ENCODE measurements around the gene PDE7B.

PDE7B gene

DNA sequence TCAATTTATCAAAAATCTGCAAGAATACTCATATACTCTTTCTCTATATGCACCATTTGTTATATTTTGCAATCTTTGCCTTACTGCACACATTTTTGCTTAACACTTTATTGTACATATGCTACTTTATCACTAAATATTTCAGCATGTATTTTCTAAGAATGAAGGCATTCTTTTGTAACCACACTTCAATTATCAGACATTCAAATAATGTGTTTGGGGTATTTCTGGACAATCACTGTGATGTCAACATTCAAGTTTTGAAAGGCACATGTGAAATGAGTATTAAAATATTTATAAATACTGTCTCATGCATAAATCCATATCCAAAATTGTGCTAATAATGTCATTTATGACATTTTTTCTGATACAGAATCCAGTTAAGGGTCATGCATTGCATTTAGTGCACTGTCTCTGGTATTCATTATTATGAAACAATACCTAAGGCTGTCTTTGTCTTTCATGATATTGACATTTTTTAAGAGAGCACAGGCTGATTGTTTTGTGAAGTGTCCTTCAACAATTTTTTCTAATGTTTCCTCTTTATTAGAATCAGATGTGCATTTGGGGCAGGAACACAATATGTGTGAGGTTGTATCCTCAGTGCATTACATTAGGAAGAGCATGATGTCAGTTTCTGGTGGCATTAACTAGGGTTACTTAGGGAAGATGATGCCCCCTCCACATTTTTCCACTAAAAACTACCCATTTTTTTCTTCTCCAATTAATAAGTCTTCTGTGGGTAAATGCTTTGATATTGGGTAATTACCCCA is 292.9 kb downstream of the PDE7B start:
- Histone ChIP-seq H3K27ac (ENCODE audit: low read depth, low read length, severe bottlenecking) (no peak overlapping the region), H3K4me1 (ENCODE audit: control insufficient read depth, insufficient read depth, low read length, poor library complexity, severe bottlenecking) (no peaks in the 10 kb centered on the region), H3K9me3 (ENCODE audit: control insufficient read depth, low read length) (no peaks in the 10 kb centered on the region), H3K4me3 (ENCODE audit: extremely low read depth, insufficient read depth, low read length, poor library complexity, severe bottlenecking) (no peak overlapping the region), H3K36me3 (ENCODE audit: control insufficient read depth, insufficient read depth, low read length) (no peaks in the 10 kb centered on the region)

DNA sequence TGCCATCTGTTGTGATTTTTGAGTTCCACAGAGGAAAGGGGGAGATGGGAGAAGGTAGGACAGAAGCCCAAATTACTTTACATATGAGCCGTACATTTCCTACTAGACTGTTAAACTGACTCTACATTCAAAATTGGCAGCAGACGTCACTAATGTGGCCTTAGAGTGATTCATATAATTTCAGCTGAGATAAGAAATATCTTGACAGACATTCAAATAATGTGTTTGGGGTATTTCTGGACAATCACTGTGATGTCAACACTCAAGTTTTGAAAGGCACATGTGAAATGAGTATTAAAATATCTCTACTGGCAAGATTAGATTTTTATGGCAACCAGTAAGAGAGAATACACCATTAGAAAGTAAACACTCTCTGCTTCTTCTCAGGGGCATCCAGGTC is 294.6 kb downstream of the PDE7B start:
- no CpG with 5 or more reads among the region's 2 CpGs for WGBS, 2 experiments (ENCODE audit: insufficient coverage in 2 of 2)
- H3K4me3 ChIP-seq (ENCODE audit: extremely low read depth, insufficient read depth, low read length, poor library complexity, severe bottlenecking) = no peak overlapping the region
- no peak overlapping the region for H3K27ac ChIP-seq (ENCODE audit: low read depth, low read length, severe bottlenecking)
- H3K4me1 ChIP-seq (ENCODE audit: control insufficient read depth, insufficient read depth, low read length, poor library complexity, severe bottlenecking) = no peaks in the 10 kb centered on the region
- no peaks in the 10 kb centered on the region for H3K36me3 ChIP-seq (ENCODE audit: control insufficient read depth, insufficient read depth, low read length)
- no peaks in the 10 kb centered on the region for H3K9me3 ChIP-seq (ENCODE audit: control insufficient read depth, low read length)

DNA sequence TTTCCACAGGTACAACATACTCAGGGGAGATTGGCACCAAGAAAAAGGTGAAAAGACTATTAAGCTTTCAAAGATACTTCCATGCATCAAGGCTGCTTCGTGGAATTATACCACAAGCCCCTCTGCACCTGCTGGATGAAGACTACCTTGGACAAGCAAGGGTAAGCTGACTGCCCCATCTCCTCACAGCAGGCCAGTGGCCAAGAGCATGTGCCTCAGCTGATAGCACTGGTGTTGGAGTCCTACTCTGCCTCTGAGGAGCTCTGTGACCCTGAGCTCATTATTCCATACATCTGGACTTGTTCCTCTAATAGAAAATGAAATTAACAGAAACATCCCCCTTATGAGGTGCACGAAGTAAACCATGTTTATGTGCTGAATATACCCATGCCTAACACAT is 295.8 kb downstream of the PDE7B start:
- no peaks in the 10 kb centered on the region for H3K36me3 ChIP-seq (ENCODE audit: control insufficient read depth, insufficient read depth, low read length)
- H3K4me3 ChIP-seq (ENCODE audit: extremely low read depth, insufficient read depth, low read length, poor library complexity, severe bottlenecking) = no peak overlapping the region
- 100% methylated on average over 1 of the region's 2 CpGs for WGBS, 2 experiments (ENCODE audit: insufficient coverage in 2 of 2)
- no peaks in the 10 kb centered on the region for H3K4me1 ChIP-seq (ENCODE audit: control insufficient read depth, insufficient read depth, low read length, poor library complexity, severe bottlenecking)
- no peaks in the 10 kb centered on the region for H3K9me3 ChIP-seq (ENCODE audit: control insufficient read depth, low read length)
- H3K27ac ChIP-seq (ENCODE audit: low read depth, low read length, severe bottlenecking) = no peak overlapping the region

DNA sequence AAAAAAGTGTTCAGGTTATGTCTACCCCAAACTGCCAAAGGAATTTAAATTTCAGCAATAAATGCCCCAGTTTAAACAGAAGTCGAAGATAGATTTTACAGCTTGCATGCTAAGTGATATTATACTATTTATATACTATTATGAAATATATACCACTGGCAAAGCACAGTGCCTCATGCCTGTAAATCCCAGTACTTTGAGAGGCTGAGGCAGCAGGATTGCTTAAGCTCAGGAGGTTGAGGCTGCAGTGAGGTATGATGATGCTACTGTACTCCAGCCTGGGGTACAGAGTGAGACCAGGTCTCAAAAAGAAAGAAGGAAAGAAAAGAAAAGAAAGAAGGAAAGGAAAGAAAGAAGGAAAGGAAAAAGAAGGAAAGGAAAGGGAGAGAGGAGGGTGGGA is 296.6 kb downstream of the PDE7B start:
- Histone ChIP-seq H3K4me1 (ENCODE audit: control insufficient read depth, insufficient read depth, low read length, poor library complexity, severe bottlenecking) (no peaks in the 10 kb centered on the region), H3K4me3 (ENCODE audit: extremely low read depth, insufficient read depth, low read length, poor library complexity, severe bottlenecking) (no peak overlapping the region), H3K9me3 (ENCODE audit: control insufficient read depth, low read length) (no peaks in the 10 kb centered on the region), H3K27ac (ENCODE audit: low read depth, low read length, severe bottlenecking) (no peak overlapping the region), H3K36me3 (ENCODE audit: control insufficient read depth, insufficient read depth, low read length) (no peaks in the 10 kb centered on the region)
- WGBS, 2 experiments (ENCODE audit: insufficient coverage in 2 of 2) = no CpG with 5 or more reads among the region's 1 CpG

DNA sequence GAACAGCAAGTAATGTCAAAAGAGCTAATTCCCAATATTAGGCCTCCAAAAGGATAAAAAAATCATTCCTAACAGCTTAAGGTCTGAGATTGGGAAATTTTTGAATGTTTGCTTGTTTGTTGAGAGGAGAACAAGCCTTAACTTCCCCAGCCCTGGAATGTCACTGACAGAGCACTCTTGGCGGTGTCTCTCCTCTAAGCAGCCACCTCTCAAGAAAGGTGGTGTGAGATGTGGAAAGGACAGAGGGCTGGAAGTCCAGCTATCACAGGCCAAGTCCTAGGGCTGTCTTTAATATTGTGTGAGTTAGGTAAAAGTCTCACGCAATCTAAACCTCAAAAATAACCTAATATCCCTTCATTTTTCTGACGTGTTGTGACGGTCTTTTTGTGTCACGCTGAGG is 297.0 kb downstream of the PDE7B start:
- no peaks in the 10 kb centered on the region for H3K36me3 ChIP-seq (ENCODE audit: control insufficient read depth, insufficient read depth, low read length)
- H3K27ac ChIP-seq (ENCODE audit: low read depth, low read length, severe bottlenecking) = no peak overlapping the region
- no peaks in the 10 kb centered on the region for H3K4me1 ChIP-seq (ENCODE audit: control insufficient read depth, insufficient read depth, low read length, poor library complexity, severe bottlenecking)
- no peak overlapping the region for H3K4me3 ChIP-seq (ENCODE audit: extremely low read depth, insufficient read depth, low read length, poor library complexity, severe bottlenecking)
- no CpG with 5 or more reads among the region's 5 CpGs for WGBS, 2 experiments (ENCODE audit: insufficient coverage in 2 of 2)
- no peaks in the 10 kb centered on the region for H3K9me3 ChIP-seq (ENCODE audit: control insufficient read depth, low read length)

DNA sequence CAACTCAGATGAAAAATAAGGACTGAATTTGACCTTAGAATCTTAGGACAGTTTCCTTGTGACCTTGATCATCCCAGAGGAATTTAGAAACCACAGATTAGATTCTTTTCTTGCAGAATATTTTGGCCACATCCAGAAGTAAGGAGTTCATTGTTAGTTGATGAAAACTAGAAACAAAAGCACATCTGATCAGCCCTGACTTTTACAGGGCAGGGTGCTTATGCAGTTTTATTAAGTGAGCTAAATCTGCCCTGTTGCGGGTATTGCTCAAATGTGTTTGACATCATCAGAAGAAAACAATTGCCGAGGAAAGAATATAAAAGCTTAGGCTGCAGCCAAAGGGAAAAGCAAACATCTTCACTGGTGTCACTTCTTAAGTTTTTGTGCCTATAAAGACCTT is 297.8 kb downstream of the PDE7B start:
- Histone ChIP-seq H3K27ac (ENCODE audit: low read depth, low read length, severe bottlenecking) (no peak overlapping the region), H3K4me1 (ENCODE audit: control insufficient read depth, insufficient read depth, low read length, poor library complexity, severe bottlenecking) (no peaks in the 10 kb centered on the region), H3K4me3 (ENCODE audit: extremely low read depth, insufficient read depth, low read length, poor library complexity, severe bottlenecking) (no peak overlapping the region), H3K36me3 (ENCODE audit: control insufficient read depth, insufficient read depth, low read length) (no peaks in the 10 kb centered on the region), H3K9me3 (ENCODE audit: control insufficient read depth, low read length) (no peaks in the 10 kb centered on the region)
- 94 to 100% methylated on average over 2 of the region's 2 CpGs for WGBS, 2 experiments (ENCODE audit: insufficient coverage in 2 of 2)

DNA sequence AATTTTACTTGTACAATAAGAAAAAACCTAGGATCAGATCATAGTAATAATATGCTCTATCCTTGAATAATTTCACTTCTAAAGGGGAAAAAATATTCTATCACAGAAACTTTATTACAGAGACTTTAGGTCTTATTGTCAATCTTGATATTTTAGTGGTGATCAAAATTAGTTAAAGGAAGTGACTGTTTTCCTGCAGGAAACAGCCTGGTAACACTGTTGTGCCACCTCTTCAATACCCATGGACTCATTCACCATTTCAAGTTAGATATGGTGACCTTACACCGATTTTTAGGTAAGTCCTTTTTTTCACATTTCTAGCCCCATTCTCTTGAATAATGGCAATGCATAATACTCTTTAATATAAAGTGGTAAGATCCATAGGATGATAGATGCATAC is 299.5 kb downstream of the PDE7B start:
- no CpG with 5 or more reads among the region's 1 CpG for WGBS, 2 experiments (ENCODE audit: insufficient coverage in 2 of 2)
- Histone ChIP-seq H3K9me3 (ENCODE audit: control insufficient read depth, low read length) (no peaks in the 10 kb centered on the region), H3K4me1 (ENCODE audit: control insufficient read depth, insufficient read depth, low read length, poor library complexity, severe bottlenecking) (no peaks in the 10 kb centered on the region), H3K27ac (ENCODE audit: low read depth, low read length, severe bottlenecking) (no peak overlapping the region), H3K36me3 (ENCODE audit: control insufficient read depth, insufficient read depth, low read length) (no peaks in the 10 kb centered on the region), H3K4me3 (ENCODE audit: extremely low read depth, insufficient read depth, low read length, poor library complexity, severe bottlenecking) (no peak overlapping the region)

DNA sequence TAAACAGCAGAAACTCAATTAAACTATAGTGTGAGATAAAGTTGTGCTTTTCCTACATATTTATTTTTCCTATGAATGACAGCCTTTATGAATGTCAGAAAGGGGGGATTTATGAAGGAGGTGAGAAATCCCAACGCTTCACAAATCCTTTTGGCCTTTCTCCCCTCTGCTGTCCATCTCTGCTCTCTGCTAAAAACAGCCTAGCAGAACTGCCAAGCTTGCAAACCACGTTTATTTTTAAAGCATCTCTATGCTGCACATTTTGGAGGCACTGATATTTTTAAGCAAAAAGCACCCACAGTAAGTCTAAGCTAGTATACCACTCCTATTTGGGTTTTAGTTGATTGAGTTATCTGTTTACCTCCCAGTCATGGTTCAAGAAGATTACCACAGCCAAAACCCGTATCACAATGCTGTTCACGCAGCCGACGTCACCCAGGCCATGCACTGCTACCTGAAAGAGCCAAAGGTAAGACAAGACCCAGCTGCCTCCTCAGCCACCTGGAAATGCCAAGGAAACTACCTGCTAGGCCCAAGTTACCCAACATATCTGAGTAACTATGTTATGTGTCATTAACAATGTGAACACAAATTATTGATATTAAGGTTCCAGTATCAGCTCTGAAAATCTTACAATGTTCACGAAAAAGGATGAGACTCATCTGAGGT is 302.3 kb downstream of the PDE7B start:
- Histone ChIP-seq H3K27ac (ENCODE audit: low read depth, low read length, severe bottlenecking) (no peak overlapping the region), H3K9me3 (ENCODE audit: control insufficient read depth, low read length) (no peaks in the 10 kb centered on the region), H3K36me3 (ENCODE audit: control insufficient read depth, insufficient read depth, low read length) (no peaks in the 10 kb centered on the region), H3K4me3 (ENCODE audit: extremely low read depth, insufficient read depth, low read length, poor library complexity, severe bottlenecking) (no peak overlapping the region), H3K4me1 (ENCODE audit: control insufficient read depth, insufficient read depth, low read length, poor library complexity, severe bottlenecking) (no peaks in the 10 kb centered on the region)
- 97 to 100% methylated on average over 1 to 4 of the region's 7 CpGs for WGBS, 2 experiments (ENCODE audit: insufficient coverage in 2 of 2)

DNA sequence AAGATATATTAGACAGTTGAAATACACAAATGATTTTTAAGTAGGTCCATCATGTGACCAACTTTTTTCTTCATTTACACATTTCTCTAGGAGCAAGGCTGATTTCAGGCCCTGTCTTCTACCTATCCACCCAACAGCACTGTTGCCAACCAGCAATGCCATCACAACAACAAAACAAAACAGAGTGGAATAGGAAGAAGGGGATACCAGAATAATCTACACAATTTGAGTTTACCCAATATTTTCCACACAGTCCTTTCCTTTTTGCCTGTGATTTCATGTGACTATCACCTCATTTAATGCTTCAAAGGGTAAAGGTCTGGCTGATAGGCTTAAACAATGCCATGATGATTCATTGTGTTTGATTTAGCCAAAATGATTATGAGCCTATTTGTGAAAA is 303.7 kb downstream of the PDE7B start:
- no peaks in the 10 kb centered on the region for H3K4me1 ChIP-seq (ENCODE audit: control insufficient read depth, insufficient read depth, low read length, poor library complexity, severe bottlenecking)
- no peaks in the 10 kb centered on the region for H3K36me3 ChIP-seq (ENCODE audit: control insufficient read depth, insufficient read depth, low read length)
- no peak overlapping the region for H3K27ac ChIP-seq (ENCODE audit: low read depth, low read length, severe bottlenecking)
- H3K4me3 ChIP-seq (ENCODE audit: extremely low read depth, insufficient read depth, low read length, poor library complexity, severe bottlenecking) = no peak overlapping the region
- H3K9me3 ChIP-seq (ENCODE audit: control insufficient read depth, low read length) = no peaks in the 10 kb centered on the region

DNA sequence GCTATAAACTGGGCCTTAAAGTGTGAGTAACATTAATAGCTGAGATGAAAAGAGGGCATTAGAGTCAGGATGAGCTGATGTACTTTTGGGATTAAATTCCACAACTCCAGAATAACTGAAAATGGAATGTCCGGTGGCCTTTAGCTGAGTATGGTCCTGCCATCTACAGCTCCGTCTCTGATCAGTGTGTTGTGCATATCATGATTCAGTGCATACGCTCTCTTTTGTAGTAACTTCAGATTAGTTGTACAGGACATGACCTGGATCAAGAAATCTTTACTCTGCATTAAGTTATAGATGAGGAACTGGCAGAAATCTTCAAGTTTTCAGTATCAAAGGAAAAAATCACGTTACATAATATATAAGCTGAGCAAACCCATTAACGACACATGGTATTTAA is 306.2 kb downstream of the PDE7B start:
- H3K36me3 ChIP-seq (ENCODE audit: control insufficient read depth, insufficient read depth, low read length) = no peaks in the 10 kb centered on the region
- no peak overlapping the region for H3K27ac ChIP-seq (ENCODE audit: low read depth, low read length, severe bottlenecking)
- no peak overlapping the region for H3K4me3 ChIP-seq (ENCODE audit: extremely low read depth, insufficient read depth, low read length, poor library complexity, severe bottlenecking)

DNA sequence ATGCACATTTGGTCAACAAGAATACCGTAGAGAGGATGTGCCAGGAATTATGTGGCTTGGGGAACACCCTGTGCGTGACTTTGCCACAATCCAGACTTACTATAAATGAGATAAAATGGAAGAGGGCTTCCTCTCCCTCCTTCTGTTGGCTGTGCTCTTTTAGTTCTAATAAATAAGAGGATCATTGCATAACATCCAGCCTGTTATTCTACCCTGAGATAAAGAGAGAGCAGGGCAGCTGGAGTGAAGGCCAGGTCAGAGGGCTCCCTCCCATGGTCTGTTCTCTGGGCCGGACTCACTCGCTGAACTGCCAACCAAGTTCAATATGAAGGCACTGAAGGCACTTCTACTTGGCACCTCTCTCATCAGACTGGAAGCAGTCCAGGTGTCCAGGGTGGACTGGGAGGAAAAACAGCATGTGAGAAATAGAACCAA is 306.9 kb downstream of the PDE7B start:
- Histone ChIP-seq H3K27ac (ENCODE audit: low read depth, low read length, severe bottlenecking) (no peak overlapping the region), H3K4me3 (ENCODE audit: extremely low read depth, insufficient read depth, low read length, poor library complexity, severe bottlenecking) (no peak overlapping the region), H3K36me3 (ENCODE audit: control insufficient read depth, insufficient read depth, low read length) (no peaks in the 10 kb centered on the region), H3K4me1 (ENCODE audit: control insufficient read depth, insufficient read depth, low read length, poor library complexity, severe bottlenecking) (no peaks in the 10 kb centered on the region), H3K9me3 (ENCODE audit: control insufficient read depth, low read length) (no peaks in the 10 kb centered on the region)
- WGBS, 2 experiments (ENCODE audit: insufficient coverage in 2 of 2) = 100% methylated on average over 3 of the region's 4 CpGs; no CpG with 5 or more reads in 1 of the 2 experiments

More for the DNA sequence above, 306.2 kb downstream of the PDE7B start:
- 100% methylated on average over 3 of the region's 5 CpGs for WGBS, 2 experiments (ENCODE audit: insufficient coverage in 2 of 2)
- Histone ChIP-seq H3K9me3 (ENCODE audit: control insufficient read depth, low read length) (no peaks in the 10 kb centered on the region), H3K4me1 (ENCODE audit: control insufficient read depth, insufficient read depth, low read length, poor library complexity, severe bottlenecking) (no peaks in the 10 kb centered on the region)

Data from mesodermal cell (in vitro differentiated cells).